Neutrophil (primary cell): ENCODE data around the gene STN1.

ENCODE experiments used
- H3K27ac ChIP-seq: fragments of 200-600 bp; sonication (generic); 2 replicates; pipeline ENCODE4 v1.5.1; 2016; ENCODE audit warnings: mild to moderate bottlenecking, moderate library complexity
- H3K27me3 ChIP-seq: fragments of 200-600 bp; sonication (generic); 2 replicates; pipeline ENCODE4 v1.6.0; 2016; ENCODE audit warnings: mild to moderate bottlenecking
- H3K36me3 ChIP-seq: fragments of 200-600 bp; sonication (generic); 2 replicates; pipeline ENCODE4 v1.5.1; 2017
- H3K4me1 ChIP-seq, 2 experiments: fragments of 200-600 bp in 1 of 2; sonication (generic) in 1 of 2; 1 replicate in 1 of 2; 2 replicates in 1 of 2; pipeline versions ENCODE4 v1.5.1 to v1.6.1; 2013 to 2016; ENCODE audit warnings: low read depth in 1 of 2, low read length in 1 of 2, mild to moderate bottlenecking in 1 of 2, moderate library complexity in 1 of 2; ENCODE audit not compliant: control insufficient read depth in 1 of 2, insufficient read depth in 1 of 2
- H3K4me3 ChIP-seq, 2 experiments: fragments of 200-600 bp in 1 of 2; sonication (generic) in 1 of 2; 1 replicate in 1 of 2; 2 replicates in 1 of 2; pipeline ENCODE4 v1.5.1; 2013 to 2016; ENCODE audit warnings: low read depth in 1 of 2, low read length in 1 of 2, mild to moderate bottlenecking in 1 of 2, moderate library complexity in 1 of 2
- H3K9me3 ChIP-seq: fragments of 200-600 bp; sonication (generic); 2 replicates; pipeline ENCODE4 v1.5.1; 2016
- CTCF ChIP-seq: fragments of 200-600 bp; sonication (generic); IDR thresholded peaks from 2 replicates; pipeline ENCODE4 v1.5.1; 2016; ENCODE audit warnings: antibody characterized with exemption

STN1 gene

GRCh38 chr10:103843854-103844570 lies 74.0 kb downstream of the STN1 start:
- H3K4me3 ChIP-seq = no peak overlapping the region
- peaks cover 12% of the 10 kb centered on the region for H3K27me3 ChIP-seq
- no peaks in the 10 kb centered on the region for H3K36me3 ChIP-seq
- peaks cover 10 to 12% of the 10 kb centered on the region in 2 experiments for H3K4me1 ChIP-seq
- H3K27ac ChIP-seq = no peak overlapping the region
- TF ChIP-seq CTCF = no peak
- H3K9me3 ChIP-seq = no peaks in the 10 kb centered on the region

DNA sequence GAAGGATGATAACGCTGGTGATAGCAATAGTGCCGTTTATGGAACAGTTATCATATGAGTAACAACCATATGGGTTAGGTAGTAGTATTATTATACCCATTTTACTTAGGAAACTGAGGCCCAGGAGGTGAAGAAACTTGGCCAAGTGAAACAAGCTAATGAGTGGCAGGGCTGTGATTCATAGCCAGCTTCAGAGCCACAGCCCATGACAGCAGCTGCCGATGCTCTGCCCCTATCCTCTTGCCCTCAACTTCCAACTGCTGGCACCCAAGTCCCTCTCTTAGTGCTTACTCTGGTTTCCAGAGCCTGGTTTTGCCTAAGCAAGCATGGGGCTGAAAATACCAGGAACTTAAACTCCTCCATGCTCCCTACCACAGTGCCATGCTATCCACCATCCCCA lies 74.9 kb downstream of the STN1 start:
- no peak overlapping the region for H3K27ac ChIP-seq
- no peaks in the 10 kb centered on the region for H3K36me3 ChIP-seq
- no peaks in the 10 kb centered on the region for H3K9me3 ChIP-seq
- H3K27me3 ChIP-seq = peaks cover 8% of the 10 kb centered on the region
- TF ChIP-seq CTCF = no peak
- peaks cover 10 to 12% of the 10 kb centered on the region in 2 experiments for H3K4me1 ChIP-seq
- H3K4me3 ChIP-seq = no peak overlapping the region

DNA sequence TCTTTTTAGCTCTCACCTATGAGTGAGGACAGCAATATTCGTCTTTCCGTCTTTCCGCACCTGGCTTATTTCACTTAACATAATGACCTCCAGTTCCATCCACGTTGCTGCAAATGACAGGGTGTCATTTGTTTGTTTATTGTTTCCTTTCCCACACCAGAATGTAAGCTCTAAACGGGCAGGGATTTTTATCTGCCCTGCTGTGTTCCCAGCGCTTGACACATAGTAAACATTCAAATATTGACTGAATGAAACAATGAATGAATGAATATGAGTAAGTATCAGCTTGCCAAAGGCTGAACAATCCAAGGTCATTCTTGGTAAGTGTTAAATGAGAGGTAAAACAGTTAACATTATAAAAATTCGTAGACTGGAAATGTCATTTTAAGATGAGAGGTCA lies 75.4 kb downstream of the STN1 start:
- H3K4me3 ChIP-seq = no peak overlapping the region
- H3K36me3 ChIP-seq = no peaks in the 10 kb centered on the region
- H3K4me1 ChIP-seq = peaks cover 10 to 12% of the 10 kb centered on the region in 2 experiments
- no peak for TF ChIP-seq CTCF
- no peak overlapping the region for H3K27ac ChIP-seq
- peaks cover 8% of the 10 kb centered on the region for H3K27me3 ChIP-seq
- H3K9me3 ChIP-seq = no peaks in the 10 kb centered on the region

DNA sequence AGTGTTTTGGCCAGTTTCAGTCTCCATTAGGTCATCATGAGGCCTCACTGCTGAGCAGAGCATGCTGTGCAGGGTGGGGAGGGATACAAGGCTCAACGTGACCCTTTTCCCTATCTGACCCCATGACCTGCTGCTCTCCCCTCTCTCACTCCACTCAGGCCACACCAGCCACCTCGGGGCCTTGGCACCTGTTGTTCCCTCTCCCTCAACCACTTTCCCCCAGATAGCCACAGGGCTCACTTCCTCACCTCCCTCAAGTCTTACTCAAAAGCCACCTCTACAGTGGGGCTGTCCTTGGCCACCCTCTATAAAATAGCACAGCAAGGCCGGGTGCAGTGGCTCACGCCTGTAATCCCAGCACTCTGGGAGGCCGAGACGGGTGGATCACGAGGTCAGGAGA lies 76.5 kb downstream of the STN1 start:
- H3K4me3 ChIP-seq = no peak overlapping the region
- no peaks in the 10 kb centered on the region for H3K9me3 ChIP-seq
- no peaks in the 10 kb centered on the region for H3K36me3 ChIP-seq
- peaks cover 8% of the 10 kb centered on the region for H3K27me3 ChIP-seq
- no peak for TF ChIP-seq CTCF
- peaks cover 9 to 12% of the 10 kb centered on the region in 2 experiments for H3K4me1 ChIP-seq
- H3K27ac ChIP-seq = no peak overlapping the region

DNA sequence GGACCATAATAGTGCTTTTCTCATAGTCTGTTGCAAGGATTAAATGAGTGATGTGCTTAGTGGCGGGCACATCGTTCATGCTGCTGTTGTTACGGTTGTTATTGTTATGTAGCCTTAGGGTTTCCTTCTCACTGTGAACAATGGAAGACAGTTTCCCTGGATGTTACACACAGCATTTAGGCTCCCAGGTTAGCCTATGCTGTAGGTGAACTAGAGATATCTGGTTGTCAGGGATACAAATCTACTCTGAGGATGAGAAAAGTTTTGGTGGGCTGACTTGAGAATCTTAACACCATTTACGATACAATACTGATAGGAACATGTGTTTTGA lies 77.3 kb downstream of the STN1 start:
- Histone ChIP-seq H3K36me3 (no peaks in the 10 kb centered on the region), H3K4me1 (peaks cover 1 to 3% of the 10 kb centered on the region in 2 experiments), H3K27ac (no peak overlapping the region), H3K27me3 (peaks cover 8% of the 10 kb centered on the region), H3K9me3 (no peaks in the 10 kb centered on the region), H3K4me3 (no peak overlapping the region)
- TF ChIP-seq CTCF = no peak
